GM18517 (cell line): ENCODE results near the gene EXOC3L4.
A peak's percentile ranks its signal among the peaks of the same experiment; 100 is the strongest.
"Not testable (repeated sequence)": the region's sequence is repeated elsewhere in the genome, so short reads cannot be mapped to it uniquely, and the experiment has no call there.

Experiments
- ATAC-seq: cut with Tn5 transposase; IDR thresholded peaks from one replicate; pipeline ENCODE4 v1.9.1; 2021; ENCODE audit warnings: mild to moderate bottlenecking, moderate library complexity; ENCODE audit not compliant: unreplicated experiment

EXOC3L4 gene

GRCh38 chr14:103094406-103095209 is at the start of gene EXOC3L4:
Gene EXOC3L4, plus strand, starts transcription at chr14:103094725. Its CDS starts 5,495 bp downstream, at chr14:103100220.
- no peak for ATAC-seq

GRCh38 chr14:103045371-103045869 is 49.1 kb upstream of the EXOC3L4 start:
- no peak for ATAC-seq

- not testable (repeated sequence) for ATAC-seq
Measured at GRCh38 chr14:103047453-103047852, 47.1 kb upstream of the EXOC3L4 start.

DNA sequence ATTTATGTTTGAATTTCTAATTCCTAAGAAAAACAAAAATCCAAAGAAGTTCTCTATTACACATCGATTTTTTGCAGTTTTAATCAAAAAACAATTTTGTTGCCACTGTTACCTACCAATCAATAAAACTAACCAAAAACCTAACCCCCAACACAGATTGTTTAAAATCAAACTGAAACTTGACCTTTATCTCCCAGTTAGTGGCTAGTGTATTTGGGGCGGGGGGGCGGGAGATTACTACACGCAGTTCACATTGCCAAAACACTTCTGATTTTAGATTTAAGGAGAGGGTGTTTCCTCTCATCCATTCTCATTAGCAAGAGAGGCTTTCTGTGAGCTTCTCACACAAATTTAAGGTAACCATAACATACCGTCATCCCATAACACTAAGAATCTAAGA is 43.6 kb upstream of the EXOC3L4 start:
- ATAC-seq, result no peak

GRCh38 chr14:103052407-103052806 is 42.1 kb upstream of the EXOC3L4 start:
- ATAC-seq, result no peak

- no peak for ATAC-seq
Measured at GRCh38 chr14:103055695-103056094, 38.8 kb upstream of the EXOC3L4 start.

DNA sequence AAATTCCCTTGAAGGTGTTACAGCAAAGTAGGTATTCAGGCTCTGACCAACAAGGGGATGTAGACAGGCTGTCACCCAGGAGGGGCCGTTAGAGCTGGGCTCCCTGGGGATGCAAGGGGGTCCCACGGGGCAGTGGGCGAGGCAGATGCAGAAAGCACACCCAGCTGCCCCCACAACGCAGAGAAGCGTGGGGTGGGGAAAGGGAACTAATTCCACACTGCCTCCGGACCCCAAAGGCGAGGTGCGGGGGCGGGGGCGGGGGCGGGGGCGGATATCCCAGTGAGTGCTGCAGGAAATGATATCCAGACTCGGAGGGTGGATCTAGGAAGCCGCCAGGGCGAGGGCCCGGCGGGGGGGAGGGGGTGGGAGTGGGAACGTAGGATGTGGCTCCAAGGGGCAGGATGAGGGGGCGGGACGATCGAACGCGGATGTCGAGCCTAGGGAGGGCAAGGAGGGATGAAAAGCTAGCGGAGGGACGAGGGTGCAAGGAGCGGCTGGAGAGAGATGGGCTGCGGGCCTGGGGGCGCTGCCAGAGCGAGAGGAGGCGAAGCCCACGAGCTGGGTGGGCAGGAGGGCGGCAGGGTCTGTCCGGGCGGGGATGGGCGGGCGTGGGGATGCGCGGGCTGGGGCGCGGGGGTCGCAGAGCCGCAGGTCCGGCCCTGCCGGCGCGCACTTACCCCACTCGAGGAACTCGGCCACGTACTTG is 38.0 kb upstream of the EXOC3L4 start:
- ATAC-seq, result no peak

- ATAC-seq, result peak; percentile 32
Measured at GRCh38 chr14:103057028-103057371, 37.5 kb upstream of the EXOC3L4 start.

GRCh38 chr14:103057372-103058163 is 37.0 kb upstream of the EXOC3L4 start, which contains the start of gene CDC42BPB:
Gene CDC42BPB, minus strand, starts transcription at chr14:103057549. Its CDS starts 376 bp downstream, at chr14:103057173.
- ATAC-seq, result peak; percentile 49

DNA sequence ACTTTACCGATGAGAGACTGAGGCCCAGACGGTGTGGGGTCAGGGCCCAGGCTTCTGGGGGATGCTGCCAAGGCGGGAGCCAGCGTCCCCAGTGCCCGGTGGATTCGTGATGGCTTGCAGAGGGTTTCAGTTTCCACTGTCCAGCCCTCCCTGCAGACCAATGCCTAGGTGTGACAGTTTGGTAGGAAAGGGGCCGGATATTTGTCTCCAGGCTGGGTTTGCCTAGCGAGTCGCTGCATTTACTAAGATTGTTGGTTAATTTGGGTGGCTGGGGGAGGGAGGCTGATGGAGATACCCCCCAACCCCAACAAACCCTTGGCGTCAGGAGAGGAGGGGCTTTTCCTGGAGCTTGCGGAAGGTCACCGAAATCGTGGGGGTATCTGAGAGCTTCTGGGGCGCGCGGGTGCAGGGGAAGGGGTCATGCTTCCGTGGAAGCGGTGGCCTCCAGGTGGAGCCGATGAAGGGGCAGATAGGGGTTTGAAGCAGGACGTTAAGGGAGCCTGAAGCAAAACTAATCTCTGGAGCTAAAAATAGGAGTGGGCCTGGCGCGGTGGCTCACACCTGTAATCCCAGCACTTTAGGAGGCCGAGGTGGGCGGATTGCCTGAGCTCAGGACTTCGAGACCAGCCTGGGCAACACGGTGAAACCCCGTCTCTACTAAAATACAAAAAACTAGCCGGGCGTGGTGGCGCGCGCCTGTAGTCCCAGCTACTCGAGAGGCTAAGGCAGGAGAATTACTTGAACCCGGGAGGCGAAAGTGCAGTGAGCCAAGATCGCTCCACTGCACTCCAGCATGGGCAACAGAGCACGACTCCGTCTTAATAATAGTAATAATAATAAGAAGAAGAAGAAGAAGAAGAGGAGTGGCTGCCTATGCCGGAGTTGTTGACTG is 36.1 kb upstream of the EXOC3L4 start:
- no peak for ATAC-seq

DNA sequence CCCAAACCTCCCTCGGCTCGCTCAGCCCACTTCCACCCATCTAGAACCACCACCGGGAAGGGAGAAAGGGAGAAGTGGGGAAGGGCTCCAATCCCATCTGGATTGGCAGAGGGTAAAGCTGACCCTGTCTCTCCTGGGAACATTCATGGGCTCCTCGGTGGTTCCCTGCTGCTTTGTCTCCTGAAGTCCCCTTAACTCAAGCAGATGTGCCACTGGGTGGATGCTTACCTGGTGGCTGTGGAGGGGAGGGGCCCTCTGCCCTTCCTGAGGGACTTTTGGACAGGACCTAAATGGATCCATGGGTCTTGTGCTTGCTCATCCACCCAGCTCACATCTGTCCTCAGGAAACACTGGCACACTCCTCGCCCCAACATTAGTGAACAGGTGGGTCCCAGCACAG is 35.0 kb upstream of the EXOC3L4 start:
- no peak for ATAC-seq

DNA sequence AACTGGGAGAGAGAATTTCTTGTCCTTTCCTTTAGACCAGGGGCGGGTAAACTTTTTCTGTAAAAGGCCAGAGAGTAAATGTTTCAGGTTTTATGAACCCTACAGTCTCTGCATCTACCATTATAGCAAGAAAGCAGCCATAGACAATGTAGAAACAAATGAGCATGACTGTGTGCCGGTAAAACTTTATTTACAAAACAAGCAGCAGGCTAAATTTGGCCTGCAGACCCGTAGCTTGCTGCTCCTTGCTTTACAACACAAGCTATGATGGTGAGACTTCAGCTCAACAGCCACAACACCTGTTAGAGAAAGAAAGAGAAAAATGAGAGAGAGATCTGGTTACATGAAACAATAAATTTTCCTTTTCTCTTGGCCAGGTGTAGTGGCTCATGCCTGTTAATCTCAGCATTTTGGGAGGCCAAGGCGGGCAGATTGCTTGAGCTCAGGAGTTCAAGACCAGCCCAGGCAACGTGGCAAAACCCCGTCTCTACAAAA is 33.0 kb upstream of the EXOC3L4 start:
- no peak for ATAC-seq

DNA sequence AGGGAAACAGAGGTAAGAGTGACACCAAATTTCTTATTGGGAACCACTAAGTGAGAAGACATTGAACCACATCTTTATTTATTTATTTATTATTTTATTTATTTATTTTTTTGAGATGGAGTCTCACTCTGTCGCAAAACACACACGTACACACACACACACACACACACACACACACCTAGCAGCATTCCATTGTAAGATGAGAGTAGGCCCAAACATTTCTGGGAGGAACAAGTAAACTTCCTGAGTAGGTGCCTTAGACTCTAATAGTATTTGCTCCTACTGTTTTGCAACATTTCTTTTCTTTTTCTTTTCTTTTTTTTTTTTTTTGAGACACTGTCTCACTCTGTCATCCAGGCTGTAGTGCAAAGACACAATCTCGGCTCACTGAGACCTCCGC is 30.1 kb upstream of the EXOC3L4 start:
- ATAC-seq, result no peak

GRCh38 chr14:103064978-103065377 is 29.5 kb upstream of the EXOC3L4 start:
- no peak for ATAC-seq

GRCh38 chr14:103065861-103066260 is 28.7 kb upstream of the EXOC3L4 start:
- ATAC-seq, result no peak

- no peak for ATAC-seq
Measured at GRCh38 chr14:103066399-103066798, 28.1 kb upstream of the EXOC3L4 start.

DNA sequence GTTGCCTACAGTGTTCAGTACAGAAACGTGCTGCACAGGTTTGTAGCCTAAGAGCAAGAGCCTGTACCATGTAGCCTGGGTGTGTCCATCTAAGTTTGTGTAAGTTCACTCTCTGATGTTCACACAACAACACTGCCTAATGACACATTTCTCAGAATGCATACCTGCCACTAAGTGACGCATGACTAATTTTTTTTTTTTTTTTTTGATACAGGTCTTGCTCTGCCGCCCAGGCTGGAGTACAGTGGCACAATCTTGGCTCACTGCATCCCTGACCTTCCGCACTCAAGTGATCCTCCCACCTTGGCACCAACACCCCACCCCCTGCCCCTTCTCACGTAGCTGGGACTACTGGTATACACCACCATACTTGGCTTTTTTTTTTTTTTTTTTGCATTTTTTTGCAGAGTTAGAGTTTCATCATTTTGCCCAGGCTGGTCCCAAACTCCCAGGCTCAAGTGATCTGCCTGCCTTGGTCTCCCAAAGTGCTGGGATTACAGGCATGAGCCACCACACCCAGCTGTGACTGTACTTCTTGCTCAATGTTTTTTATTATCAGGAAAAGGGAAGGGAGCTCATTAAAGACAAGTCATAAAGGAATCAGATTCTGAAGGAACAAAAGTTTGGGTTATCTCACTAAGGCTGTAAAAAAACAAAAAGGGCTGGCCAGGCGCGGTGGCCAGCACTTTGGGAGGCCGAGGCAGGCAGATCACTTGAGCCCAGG is 27.1 kb upstream of the EXOC3L4 start:
- ATAC-seq, result no peak

DNA sequence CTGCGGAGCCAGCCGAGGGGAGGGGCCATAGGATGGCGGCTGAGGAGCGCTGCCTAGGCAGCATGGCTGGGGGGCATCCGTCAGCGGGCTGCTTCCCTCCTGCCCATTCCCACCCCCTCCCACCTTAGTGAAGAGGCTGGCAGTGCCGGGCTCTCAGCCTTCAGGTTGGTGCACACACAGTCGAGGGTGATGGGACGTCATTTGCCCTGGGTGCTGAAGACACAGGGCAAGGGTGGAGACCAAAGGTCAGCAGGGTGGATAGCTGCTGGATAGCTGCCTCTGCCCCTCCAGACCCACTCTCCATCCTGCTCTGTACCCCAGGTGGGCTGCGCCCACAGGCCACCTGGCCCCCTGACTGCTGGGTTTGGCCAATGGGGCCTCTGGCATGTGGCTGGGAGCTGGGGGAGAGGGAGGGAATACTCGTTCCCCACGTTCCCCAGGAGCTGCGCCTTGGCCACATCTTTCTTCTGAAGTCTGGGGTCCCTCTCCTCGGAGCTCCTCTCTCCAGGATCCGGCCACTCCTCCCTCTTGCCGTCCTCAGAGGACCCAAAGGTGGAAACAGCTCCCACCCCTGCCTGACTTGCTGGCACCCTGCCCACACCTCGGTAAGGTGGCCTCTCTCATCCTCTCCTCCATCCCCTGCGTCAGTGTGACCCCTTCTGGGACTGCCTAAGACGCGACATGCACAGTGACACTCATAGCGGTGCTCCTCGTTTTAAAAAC is 26.0 kb upstream of the EXOC3L4 start:
- no peak for ATAC-seq
